ENCODE results near the gene ZER1. TPM values are rescaled to one million over a fixed set of nuclear protein-coding genes. Genes with fewer than 3 reads are reported as not detected.
"Not testable (repeated sequence)": the region's sequence is repeated elsewhere in the genome, so short reads cannot be mapped to it uniquely, and the experiment has no call there.

ZER1 gene
- total RNA-seq, 1 donor from 2014 or later: 8.7 TPM

GRCh38 chr9:128786681-128787601, 15.2 kb upstream of the ZER1 start, which contains the start of gene TBC1D13:
TSS of gene TBC1D13 (plus strand) at chr9:128787253. CDS start at chr9:128787354, 101 bp downstream.
- peaks cover 8% of the 10 kb centered on the region for H3K36me3 ChIP-seq (ENCODE audit: control insufficient read depth, insufficient read depth, low read length)
- no peak for FAIRE-seq
- peak; percentile 29 for DNase-seq (ENCODE audit: low read depth)

GRCh38 chr9:128785427-128785826, 13.7 kb upstream of the ZER1 start:
- H3K36me3 ChIP-seq (ENCODE audit: control insufficient read depth, insufficient read depth, low read length): no peaks in the 10 kb centered on the region
- DNase-seq (ENCODE audit: low read depth) (no peak), FAIRE-seq (no peak)
- H3K4me3 ChIP-seq (ENCODE audit: low read depth, low read length): no peak overlapping the region
- TF ChIP-seq CTCF (IDR thresholded peaks at IDR 0.05; ENCODE audit: insufficient read depth, low read length, severe bottlenecking): no peak
- H3K27me3 ChIP-seq (ENCODE audit: control insufficient read depth, insufficient read depth, low read length): no peaks in the 10 kb centered on the region

More at GRCh38 chr9:128786681-128787601, 15.2 kb upstream of the ZER1 start, which contains the start of gene TBC1D13:
- peak within 1 kb of the TSS; percentile 100 for H3K4me3 ChIP-seq (ENCODE audit: low read depth, low read length)
- no peak for TF ChIP-seq CTCF (IDR thresholded peaks at IDR 0.05; ENCODE audit: insufficient read depth, low read length, severe bottlenecking)
- no peaks in the 10 kb centered on the region for H3K27me3 ChIP-seq (ENCODE audit: control insufficient read depth, insufficient read depth, low read length)

GRCh38 chr9:128782669-128783068, 10.9 kb upstream of the ZER1 start:
- no peak for FAIRE-seq
- DNase-seq (ENCODE audit: low read depth): no peak
- Histone ChIP-seq H3K4me3 (ENCODE audit: low read depth, low read length) (no peak overlapping the region), H3K36me3 (ENCODE audit: control insufficient read depth, insufficient read depth, low read length) (no peaks in the 10 kb centered on the region), H3K27me3 (ENCODE audit: control insufficient read depth, insufficient read depth, low read length) (no peaks in the 10 kb centered on the region)
- no peak for TF ChIP-seq CTCF (IDR thresholded peaks at IDR 0.05; ENCODE audit: insufficient read depth, low read length, severe bottlenecking)

DNA sequence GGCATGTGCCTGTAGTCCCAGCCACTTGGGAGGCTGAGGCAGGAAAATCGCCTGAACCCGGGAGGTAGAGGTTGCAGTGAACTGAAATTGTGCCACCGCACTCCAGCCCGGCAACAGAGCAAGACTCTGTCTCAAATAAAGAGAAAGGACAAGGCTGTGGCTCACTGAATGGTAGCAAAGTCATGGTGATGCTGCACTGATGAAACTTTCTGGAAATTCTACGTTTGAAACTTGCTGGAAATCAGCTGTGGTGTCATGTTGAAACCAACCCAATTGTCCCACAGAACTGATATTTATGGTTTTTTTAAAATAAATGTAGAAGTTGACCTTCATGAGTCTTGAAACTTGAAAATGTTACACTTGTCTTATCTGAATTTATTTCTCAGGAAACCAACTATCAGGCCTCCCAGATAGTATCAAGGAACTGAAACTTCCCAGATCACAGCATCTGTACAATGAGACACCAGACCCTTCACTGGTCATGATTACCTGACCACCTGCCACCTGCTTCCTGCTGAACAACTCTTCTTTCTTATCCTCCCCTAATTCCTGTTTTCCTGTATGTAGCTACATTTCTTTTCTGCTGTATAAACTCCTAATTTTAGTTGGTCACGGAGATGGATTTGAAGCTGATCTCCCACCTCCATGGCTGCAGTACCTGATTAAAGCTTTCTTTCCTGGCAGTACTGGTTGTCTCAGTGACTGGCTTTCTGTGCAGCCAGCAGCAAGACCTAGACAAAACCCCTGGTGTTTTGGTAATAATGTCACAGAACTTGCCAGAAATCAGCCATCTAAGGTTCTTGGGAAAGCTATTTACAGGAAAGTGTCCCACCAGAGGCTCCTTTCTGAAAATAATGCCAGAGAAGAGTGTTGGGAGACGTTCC, 9.7 kb upstream of the ZER1 start:
- DNase-seq (ENCODE audit: low read depth) (no peak), FAIRE-seq (no peak)
- Histone ChIP-seq H3K36me3 (ENCODE audit: control insufficient read depth, insufficient read depth, low read length) (no peaks in the 10 kb centered on the region), H3K27me3 (ENCODE audit: control insufficient read depth, insufficient read depth, low read length) (no peaks in the 10 kb centered on the region), H3K4me3 (ENCODE audit: low read depth, low read length) (no peak overlapping the region)
- TF ChIP-seq CTCF (IDR thresholded peaks at IDR 0.05; ENCODE audit: insufficient read depth, low read length, severe bottlenecking): no peak

DNA sequence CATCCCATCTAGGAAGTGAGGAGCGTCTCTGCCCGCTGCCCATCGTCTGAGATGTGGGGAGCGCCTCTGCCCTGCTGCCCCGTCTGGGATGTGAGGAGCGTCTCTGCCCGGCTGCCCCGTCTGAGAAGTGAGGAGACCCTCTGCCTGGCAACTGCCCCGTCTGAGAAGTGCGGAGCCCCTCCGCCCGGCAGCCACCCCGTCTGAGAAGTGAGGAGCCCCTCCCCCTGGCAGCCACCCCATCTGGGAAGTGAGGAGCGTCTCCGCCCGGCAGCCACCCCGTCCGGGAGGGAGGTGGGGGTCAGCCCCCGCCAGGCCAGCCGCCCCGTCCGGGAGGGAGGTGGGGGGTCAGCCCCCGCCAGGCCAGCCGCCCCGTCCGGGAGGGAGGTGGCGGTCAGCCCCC, 8.4 kb upstream of the ZER1 start:
- H3K4me3 ChIP-seq (ENCODE audit: low read depth, low read length); H3K27me3 ChIP-seq (ENCODE audit: control insufficient read depth, insufficient read depth, low read length); FAIRE-seq; H3K36me3 ChIP-seq (ENCODE audit: control insufficient read depth, insufficient read depth, low read length); DNase-seq (ENCODE audit: low read depth): not testable (repeated sequence)

- no peak overlapping the region for H3K4me3 ChIP-seq (ENCODE audit: low read depth, low read length)
- no peak for FAIRE-seq
- TF ChIP-seq CTCF (IDR thresholded peaks at IDR 0.05; ENCODE audit: insufficient read depth, low read length, severe bottlenecking): no peak
- DNase-seq (ENCODE audit: low read depth): no peak
- H3K27me3 ChIP-seq (ENCODE audit: control insufficient read depth, insufficient read depth, low read length): no peaks in the 10 kb centered on the region
- H3K36me3 ChIP-seq (ENCODE audit: control insufficient read depth, insufficient read depth, low read length): no peaks in the 10 kb centered on the region
Measured at GRCh38 chr9:128774804-128775203, 3.1 kb upstream of the ZER1 start.

Data from bronchial epithelial cell (primary cell).